Smooth muscle cell (in vitro differentiated cells): ENCODE data around the gene ADGRG1. TPM values are rescaled to one million over a fixed set of nuclear protein-coding genes. Genes with fewer than 3 reads are reported as not detected.

Source experiments
- DNase-seq: peaks from one replicate; lab custom pipeline; 2025; ENCODE audit not compliant: unreplicated experiment; lab: John Stamatoyannopoulos, UW
- H2AFZ ChIP-seq: fragments of 200-600 bp; sonication (generic); 2 replicates; pipeline ENCODE4 v1.6.0; 2016; ENCODE audit warnings: antibody characterized with exemption, low read depth, mild to moderate bottlenecking
- H3F3A ChIP-seq: fragments of 200-600 bp; sonication (generic); 2 replicates; pipeline ENCODE4 v1.6.0; 2017; ENCODE audit warnings: antibody characterized with exemption, low read depth
- H3K27ac ChIP-seq: fragments of 200-600 bp; sonication (generic); 2 replicates; pipeline ENCODE4 v1.5.1; 2016; ENCODE audit warnings: low read depth, mild to moderate bottlenecking
- H3K27me3 ChIP-seq: fragments of 200-600 bp; sonication (generic); 2 replicates; pipeline ENCODE4 v1.6.1; 2016; ENCODE audit warnings: low read depth, mild to moderate bottlenecking
- H3K36me3 ChIP-seq: fragments of 200-600 bp; sonication (generic); 2 replicates; pipeline ENCODE4 v1.5.1; 2016; ENCODE audit warnings: low read depth
- H3K4me1 ChIP-seq: fragments of 200-600 bp; sonication (generic); 2 replicates; pipeline ENCODE4 v1.5.1; 2016; ENCODE audit warnings: low read depth
- H3K4me2 ChIP-seq: fragments of 200-600 bp; sonication (generic); 2 replicates; pipeline ENCODE4 v1.6.0; 2016; ENCODE audit warnings: mild to moderate bottlenecking
- H3K4me3 ChIP-seq: fragments of 200-600 bp; sonication (generic); 2 replicates; pipeline ENCODE4 v1.5.1; 2016; ENCODE audit warnings: mild to moderate bottlenecking
- H3K79me2 ChIP-seq: fragments of 200-600 bp; sonication (generic); 2 replicates; pipeline ENCODE4 v1.6.0; 2016; ENCODE audit warnings: low read depth, mild to moderate bottlenecking
- H3K9ac ChIP-seq: fragments of 200-600 bp; sonication (generic); 2 replicates; pipeline ENCODE4 v1.6.0; 2016; ENCODE audit warnings: low read depth
- H3K9me3 ChIP-seq: fragments of 200-600 bp; sonication (generic); replicated peaks from 2 replicates; pipeline ENCODE4 v1.5.1; 2016; ENCODE audit warnings: low read depth
- H4K20me1 ChIP-seq: fragments of 200-600 bp; sonication (generic); 2 replicates; pipeline ENCODE4 v1.6.0; 2016; ENCODE audit warnings: low read depth
- CTCF ChIP-seq: fragments of 200-600 bp; sonication (generic); IDR thresholded peaks from 2 replicates; pipeline ENCODE4 v1.5.1; 2017; ENCODE audit warnings: borderline replicate concordance, mild to moderate bottlenecking, antibody characterized with exemption; ENCODE audit not compliant: insufficient read depth, poor library complexity, severe bottlenecking
- WGBS: methylation state at CpG from one replicate; pipeline ENCODE4 v1.1.7; 2016; ENCODE audit warnings: low lambda C conversion rate; 5-methylcytosine and 5-hydroxymethylcytosine counted together
- polyA plus RNA-seq: library from polyadenylated mRNA; unstranded; fragments of >200 nt; fragmentation: Nextera tagmentation; extraction: Ambion mirVana; gene quantifications from 2 replicates; pipeline ENCODE4 v1.2.1, GENCODE V29; 2016
- total RNA-seq: library from RNA; depleted of rRNA; stranded (reverse); fragments of >200 nt; gene quantifications from 2 replicates; pipeline ENCODE4 v1.2.3, GENCODE V29; 2014

The ADGRG1 gene
- total and polyA plus RNA-seq, 2 experiments from 2014 or later, result 15.3 to 32.0 TPM

GRCh38 chr16:57664662-57665025, 36.2 kb downstream of the ADGRG1 start:
- no peaks in the 10 kb centered on the region for H3K27me3 ChIP-seq

GRCh38 chr16:57665541-57665940, 37.1 kb downstream of the ADGRG1 start:
- Histone ChIP-seq H3F3A (no peaks in the 10 kb centered on the region), H4K20me1 (no peaks in the 10 kb centered on the region), H3K4me3 (no peak overlapping the region), H3K4me1 (no peaks in the 10 kb centered on the region), H3K27ac (no peak overlapping the region), H3K79me2 (no peaks in the 10 kb centered on the region), H3K36me3 (no peaks in the 10 kb centered on the region), H3K27me3 (no peaks in the 10 kb centered on the region), H3K4me2 (no peak overlapping the region), H3K9me3 (no peaks in the 10 kb centered on the region), H3K9ac (no peak overlapping the region), H2AFZ (no peak overlapping the region)
- WGBS, result 92% methylated on average over 3 of the region's 4 CpGs
- no peak for TF ChIP-seq CTCF
- no peak for DNase-seq

More at GRCh38 chr16:57664662-57665025, 36.2 kb downstream of the ADGRG1 start:
- H3K9ac ChIP-seq, result no peak overlapping the region
- no peak overlapping the region for H3K4me2 ChIP-seq
- H3K36me3 ChIP-seq, result no peaks in the 10 kb centered on the region
- H3K4me3 ChIP-seq, result no peak overlapping the region
- no peaks in the 10 kb centered on the region for H3K79me2 ChIP-seq
- 95% methylated on average over 6 of the region's 6 CpGs for WGBS
- no peak for DNase-seq
- TF ChIP-seq CTCF, result no peak
- H3K27ac ChIP-seq, result no peak overlapping the region
- H4K20me1 ChIP-seq, result no peaks in the 10 kb centered on the region
- H3F3A ChIP-seq, result no peaks in the 10 kb centered on the region
- no peaks in the 10 kb centered on the region for H3K4me1 ChIP-seq
- H2AFZ ChIP-seq, result no peak overlapping the region
- H3K9me3 ChIP-seq, result no peaks in the 10 kb centered on the region

GRCh38 chr16:57666353-57667047, 38.1 kb downstream of the ADGRG1 start:
- Histone ChIP-seq H3K4me3 (no peak overlapping the region), H3K9me3 (no peaks in the 10 kb centered on the region), H3K4me1 (no peaks in the 10 kb centered on the region), H3K27ac (no peak overlapping the region), H4K20me1 (no peaks in the 10 kb centered on the region), H3K79me2 (no peaks in the 10 kb centered on the region), H3K36me3 (no peaks in the 10 kb centered on the region), H3K27me3 (no peaks in the 10 kb centered on the region), H2AFZ (no peak overlapping the region), H3F3A (no peaks in the 10 kb centered on the region), H3K9ac (no peak overlapping the region), H3K4me2 (no peak overlapping the region)
- DNase-seq, result no peak
- 91% methylated on average over 10 of the region's 11 CpGs for WGBS
- no peak for TF ChIP-seq CTCF

GRCh38 chr16:57667048-57667525, 38.7 kb downstream of the ADGRG1 start:
- no peak overlapping the region for H3K9ac ChIP-seq
- TF ChIP-seq CTCF, result no peak

More at GRCh38 chr16:57667048-57667525, 38.7 kb downstream of the ADGRG1 start:
- WGBS, result 95% methylated on average over 5 of the region's 5 CpGs
- no peaks in the 10 kb centered on the region for H3K27me3 ChIP-seq
- H2AFZ ChIP-seq, result no peak overlapping the region
- H3K4me1 ChIP-seq, result no peaks in the 10 kb centered on the region
- no peaks in the 10 kb centered on the region for H3K9me3 ChIP-seq
- H3K36me3 ChIP-seq, result no peaks in the 10 kb centered on the region
- H3K27ac ChIP-seq, result no peak overlapping the region
- no peaks in the 10 kb centered on the region for H3K79me2 ChIP-seq
- no peak for DNase-seq
- H3F3A ChIP-seq, result no peaks in the 10 kb centered on the region
- H3K4me2 ChIP-seq, result no peak overlapping the region
- H4K20me1 ChIP-seq, result no peaks in the 10 kb centered on the region
- no peak overlapping the region for H3K4me3 ChIP-seq
